Measurements from ENCODE around the gene ARID1B.
A peak's percentile ranks its signal among the peaks of the same experiment; 100 is the strongest.

The ARID1B gene

DNA sequence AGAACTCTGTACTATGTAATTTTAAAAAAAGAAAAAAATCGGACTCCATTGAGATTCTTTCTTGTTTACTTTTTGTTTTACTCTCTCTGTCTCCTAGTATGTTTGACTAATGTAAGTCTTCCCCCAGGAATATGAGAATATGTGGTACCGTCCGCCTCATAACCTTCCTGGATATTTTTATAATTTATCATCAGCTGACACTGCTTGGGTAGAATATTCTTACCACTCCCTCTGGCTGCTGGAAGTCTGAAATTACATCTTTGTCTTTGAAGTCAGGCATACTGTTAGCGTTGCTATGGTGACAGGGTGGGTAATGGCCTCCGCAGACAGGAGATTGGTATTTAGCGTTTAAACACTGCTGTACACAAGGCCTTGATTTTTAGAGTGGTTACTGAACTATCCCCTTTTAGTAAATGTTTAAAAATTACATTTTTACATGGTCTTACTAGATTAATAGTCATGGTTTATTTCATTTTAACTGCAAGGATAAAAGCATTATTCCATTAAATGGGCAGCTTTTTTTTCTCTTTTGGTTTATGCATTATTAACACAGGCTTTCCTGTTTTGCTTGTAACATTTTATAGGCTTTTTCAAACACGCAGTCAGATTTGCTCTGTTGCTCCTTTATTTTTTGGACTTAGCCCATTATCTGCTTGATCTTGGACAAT, 176.4 kb downstream of the ARID1B start:
- no peaks in the 10 kb centered on the region for H3K27me3 ChIP-seq (ENCODE audit: control insufficient read depth, insufficient read depth, low read length, poor library complexity, severe bottlenecking)
- peaks cover 24% of the 10 kb centered on the region for H3K4me1 ChIP-seq (ENCODE audit: control insufficient read depth, insufficient read depth, low read length)
- peak overlapping the region; percentile 78 for H3K27ac ChIP-seq (ENCODE audit: insufficient read depth, low read depth, low read length, poor library complexity, severe bottlenecking)
- 68% methylated on average over 6 to 7 of the region's 7 CpGs for WGBS, 2 experiments
- H3K36me3 ChIP-seq (ENCODE audit: control insufficient read depth, insufficient read depth, low read length): no peaks in the 10 kb centered on the region
- no peaks in the 10 kb centered on the region for H3K9me3 ChIP-seq (ENCODE audit: control insufficient read depth, low read length)
- H3K4me3 ChIP-seq (ENCODE audit: insufficient read depth, low read depth, low read length): no peak overlapping the region

DNA sequence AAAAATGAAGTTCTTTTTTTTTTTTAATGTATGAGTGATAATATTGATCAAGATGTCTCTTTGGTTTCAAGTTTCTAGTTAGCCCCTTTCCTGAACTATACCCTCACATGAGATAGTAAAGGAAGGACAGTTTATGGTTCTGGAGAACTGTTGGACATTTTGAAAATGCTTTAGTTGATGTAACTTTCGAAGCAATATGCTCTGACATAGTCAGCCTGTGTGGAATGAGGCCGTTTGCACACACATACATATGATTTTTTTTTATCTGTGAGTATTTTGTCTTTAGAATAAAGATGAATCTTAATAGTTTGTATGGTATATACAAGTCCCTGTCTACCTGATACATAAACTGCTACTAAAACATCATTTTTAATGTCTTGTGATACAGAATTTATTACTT, 177.0 kb downstream of the ARID1B start:
- peak overlapping the region; percentile 52 for H3K27ac ChIP-seq (ENCODE audit: insufficient read depth, low read depth, low read length, poor library complexity, severe bottlenecking)
- peaks cover 24% of the 10 kb centered on the region for H3K4me1 ChIP-seq (ENCODE audit: control insufficient read depth, insufficient read depth, low read length)
- H3K4me3 ChIP-seq (ENCODE audit: insufficient read depth, low read depth, low read length): no peak overlapping the region
- 100% methylated on average over 2 of the region's 2 CpGs; no CpG with 5 or more reads in 1 of the 2 experiments for WGBS, 2 experiments
- no peaks in the 10 kb centered on the region for H3K27me3 ChIP-seq (ENCODE audit: control insufficient read depth, insufficient read depth, low read length, poor library complexity, severe bottlenecking)
- no peaks in the 10 kb centered on the region for H3K9me3 ChIP-seq (ENCODE audit: control insufficient read depth, low read length)
- H3K36me3 ChIP-seq (ENCODE audit: control insufficient read depth, insufficient read depth, low read length): no peaks in the 10 kb centered on the region

DNA sequence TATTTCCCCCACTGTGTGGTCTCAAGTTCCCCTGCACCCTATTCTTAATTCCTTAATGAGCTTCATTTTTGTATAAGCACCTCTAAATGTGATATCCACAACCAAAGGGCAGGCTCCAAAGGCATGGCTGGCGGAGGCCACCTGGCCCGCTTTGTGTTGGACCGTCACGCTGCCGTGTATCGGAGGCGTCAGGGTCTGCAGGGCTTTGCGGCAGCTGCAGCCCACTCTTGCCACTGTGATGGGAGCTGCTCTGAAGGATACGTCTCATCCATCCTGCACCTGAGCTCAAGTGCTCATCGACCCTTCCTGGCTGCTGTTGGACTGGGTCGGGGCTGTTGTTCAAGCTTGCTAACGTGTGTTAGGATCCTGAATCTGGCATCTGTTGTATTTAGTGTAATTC, 177.6 kb downstream of the ARID1B start:
- no peak overlapping the region for H3K4me3 ChIP-seq (ENCODE audit: insufficient read depth, low read depth, low read length)
- H3K36me3 ChIP-seq (ENCODE audit: control insufficient read depth, insufficient read depth, low read length): no peaks in the 10 kb centered on the region
- H3K9me3 ChIP-seq (ENCODE audit: control insufficient read depth, low read length): no peaks in the 10 kb centered on the region
- H3K27ac ChIP-seq (ENCODE audit: insufficient read depth, low read depth, low read length, poor library complexity, severe bottlenecking): no peak overlapping the region
- 95 to 96% methylated on average over 12 of the region's 12 CpGs for WGBS, 2 experiments
- no peaks in the 10 kb centered on the region for H3K27me3 ChIP-seq (ENCODE audit: control insufficient read depth, insufficient read depth, low read length, poor library complexity, severe bottlenecking)
- peaks cover 24% of the 10 kb centered on the region for H3K4me1 ChIP-seq (ENCODE audit: control insufficient read depth, insufficient read depth, low read length)

DNA sequence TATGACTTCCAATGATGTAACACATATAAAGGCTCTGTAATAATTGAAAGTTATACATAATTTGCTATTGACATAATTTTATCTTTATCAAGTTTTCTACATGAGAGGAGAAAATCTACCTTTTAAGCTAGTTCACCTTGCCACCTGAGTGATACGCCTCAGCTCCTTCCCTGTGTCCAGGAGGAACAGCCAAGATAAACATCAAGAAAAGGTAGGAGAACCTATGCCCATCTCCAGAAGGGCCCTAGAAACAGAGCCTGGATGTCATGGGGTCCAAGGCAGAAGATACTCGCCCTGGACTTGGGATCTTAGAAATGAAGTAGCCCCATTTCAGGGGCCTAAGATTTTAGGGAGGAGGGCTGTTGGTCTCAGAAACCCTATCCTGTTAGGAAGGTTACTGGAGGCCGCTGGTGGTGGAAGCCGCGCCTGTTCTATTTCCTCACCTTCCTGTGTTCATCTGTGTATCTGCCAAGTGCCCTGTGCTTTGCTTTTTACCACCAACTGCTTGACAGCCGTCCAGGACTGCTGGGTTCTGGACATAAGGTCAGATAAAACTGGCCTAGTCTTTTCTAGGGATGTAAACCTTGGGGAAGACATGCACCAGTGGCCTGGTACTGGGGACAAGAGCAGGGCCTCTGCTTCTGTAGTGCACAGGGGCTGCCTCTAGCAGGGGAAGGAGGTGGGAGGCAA, 178.5 kb downstream of the ARID1B start:
- no peak overlapping the region for H3K27ac ChIP-seq (ENCODE audit: insufficient read depth, low read depth, low read length, poor library complexity, severe bottlenecking)
- H3K27me3 ChIP-seq (ENCODE audit: control insufficient read depth, insufficient read depth, low read length, poor library complexity, severe bottlenecking): no peaks in the 10 kb centered on the region
- WGBS, 2 experiments: 93 to 95% methylated on average over 6 of the region's 6 CpGs
- no peak overlapping the region for H3K4me3 ChIP-seq (ENCODE audit: insufficient read depth, low read depth, low read length)
- H3K9me3 ChIP-seq (ENCODE audit: control insufficient read depth, low read length): no peaks in the 10 kb centered on the region
- peaks cover 24% of the 10 kb centered on the region for H3K4me1 ChIP-seq (ENCODE audit: control insufficient read depth, insufficient read depth, low read length)
- no peaks in the 10 kb centered on the region for H3K36me3 ChIP-seq (ENCODE audit: control insufficient read depth, insufficient read depth, low read length)

DNA sequence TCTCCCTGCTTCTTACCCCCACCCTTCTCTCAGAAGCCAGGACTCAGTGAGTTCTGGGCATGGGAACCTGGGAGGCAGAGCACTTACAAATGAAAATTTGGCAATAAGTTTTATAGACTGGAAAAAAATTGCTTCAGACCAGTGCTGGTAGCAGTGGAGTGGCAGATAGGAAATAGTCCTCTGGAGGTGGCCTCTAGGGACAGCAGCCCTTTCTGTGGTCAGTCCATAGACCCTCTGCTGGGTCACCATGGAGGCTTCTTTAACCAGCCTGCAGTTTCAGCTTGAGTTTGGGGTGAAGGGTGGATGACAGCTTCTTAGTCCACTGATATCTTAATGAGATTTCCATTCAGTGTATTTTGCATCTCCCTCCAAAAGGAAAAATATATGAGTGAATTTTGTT, 179.1 kb downstream of the ARID1B start:
- Histone ChIP-seq H3K27ac (ENCODE audit: insufficient read depth, low read depth, low read length, poor library complexity, severe bottlenecking) (no peak overlapping the region), H3K27me3 (ENCODE audit: control insufficient read depth, insufficient read depth, low read length, poor library complexity, severe bottlenecking) (no peaks in the 10 kb centered on the region)

DNA sequence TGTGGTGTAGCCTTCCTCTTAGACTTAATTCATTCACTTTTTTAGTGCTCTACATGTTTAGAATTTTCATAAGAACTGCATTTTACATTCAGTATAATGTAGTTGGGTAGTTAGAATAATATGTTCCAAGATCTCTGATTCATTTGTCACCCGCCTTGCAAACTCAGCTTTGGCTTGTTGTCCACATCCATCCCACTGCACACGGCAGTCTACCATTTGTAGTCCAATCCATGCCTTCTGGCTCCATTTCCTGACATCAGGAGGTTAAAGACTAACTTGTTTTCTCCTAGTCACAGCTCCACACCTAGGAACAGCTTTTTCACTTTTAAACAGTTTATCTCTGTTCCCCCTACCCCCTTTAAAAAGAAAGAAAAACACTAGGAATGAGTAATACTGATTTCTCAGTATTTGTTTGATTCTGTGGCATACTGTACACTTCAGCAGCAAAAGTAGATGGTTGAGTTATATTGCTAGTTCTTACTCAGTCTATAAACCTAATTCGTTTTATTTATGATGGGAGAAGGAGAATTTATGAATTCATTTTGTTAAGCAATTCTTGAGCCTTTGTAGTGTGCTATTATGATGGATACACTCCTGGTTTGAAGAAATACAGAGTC, 180.9 kb downstream of the ARID1B start:
- H3K27me3 ChIP-seq (ENCODE audit: control insufficient read depth, insufficient read depth, low read length, poor library complexity, severe bottlenecking): no peaks in the 10 kb centered on the region
- H3K4me1 ChIP-seq (ENCODE audit: control insufficient read depth, insufficient read depth, low read length): peaks cover 14% of the 10 kb centered on the region
- no peak overlapping the region for H3K4me3 ChIP-seq (ENCODE audit: insufficient read depth, low read depth, low read length)
- H3K27ac ChIP-seq (ENCODE audit: insufficient read depth, low read depth, low read length, poor library complexity, severe bottlenecking): no peak overlapping the region
- no peaks in the 10 kb centered on the region for H3K36me3 ChIP-seq (ENCODE audit: control insufficient read depth, insufficient read depth, low read length)
- H3K9me3 ChIP-seq (ENCODE audit: control insufficient read depth, low read length): no peaks in the 10 kb centered on the region
- 93 to 95% methylated on average over 3 of the region's 3 CpGs for WGBS, 2 experiments

More for the DNA sequence above, 179.1 kb downstream of the ARID1B start:
- Histone ChIP-seq H3K9me3 (ENCODE audit: control insufficient read depth, low read length) (no peaks in the 10 kb centered on the region), H3K4me3 (ENCODE audit: insufficient read depth, low read depth, low read length) (no peak overlapping the region), H3K4me1 (ENCODE audit: control insufficient read depth, insufficient read depth, low read length) (peaks cover 24% of the 10 kb centered on the region), H3K36me3 (ENCODE audit: control insufficient read depth, insufficient read depth, low read length) (no peaks in the 10 kb centered on the region)

DNA sequence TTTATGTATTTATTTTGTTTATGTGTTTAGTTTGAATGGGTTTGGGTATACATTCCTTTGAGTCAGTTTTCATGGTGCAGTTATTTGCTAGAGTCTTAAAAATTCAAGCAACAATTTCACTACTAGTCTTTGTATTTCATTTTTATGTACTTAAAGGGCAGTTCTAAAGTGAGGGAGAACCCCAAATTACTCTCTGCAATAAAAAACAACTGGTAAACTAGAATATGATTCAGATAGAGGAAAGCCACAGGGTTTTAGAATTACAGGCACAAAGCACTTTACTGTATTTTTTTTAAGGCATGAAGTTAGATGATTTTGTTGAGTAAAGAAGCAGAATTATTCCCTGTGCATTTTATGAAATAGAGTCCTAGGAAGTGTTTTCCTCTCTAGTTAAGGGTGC, 183.3 kb downstream of the ARID1B start:
- Histone ChIP-seq H3K36me3 (ENCODE audit: control insufficient read depth, insufficient read depth, low read length) (no peaks in the 10 kb centered on the region), H3K27ac (ENCODE audit: insufficient read depth, low read depth, low read length, poor library complexity, severe bottlenecking) (no peak overlapping the region), H3K4me3 (ENCODE audit: insufficient read depth, low read depth, low read length) (no peak overlapping the region), H3K9me3 (ENCODE audit: control insufficient read depth, low read length) (no peaks in the 10 kb centered on the region), H3K27me3 (ENCODE audit: control insufficient read depth, insufficient read depth, low read length, poor library complexity, severe bottlenecking) (no peaks in the 10 kb centered on the region), H3K4me1 (ENCODE audit: control insufficient read depth, insufficient read depth, low read length) (peaks cover 7% of the 10 kb centered on the region)

DNA sequence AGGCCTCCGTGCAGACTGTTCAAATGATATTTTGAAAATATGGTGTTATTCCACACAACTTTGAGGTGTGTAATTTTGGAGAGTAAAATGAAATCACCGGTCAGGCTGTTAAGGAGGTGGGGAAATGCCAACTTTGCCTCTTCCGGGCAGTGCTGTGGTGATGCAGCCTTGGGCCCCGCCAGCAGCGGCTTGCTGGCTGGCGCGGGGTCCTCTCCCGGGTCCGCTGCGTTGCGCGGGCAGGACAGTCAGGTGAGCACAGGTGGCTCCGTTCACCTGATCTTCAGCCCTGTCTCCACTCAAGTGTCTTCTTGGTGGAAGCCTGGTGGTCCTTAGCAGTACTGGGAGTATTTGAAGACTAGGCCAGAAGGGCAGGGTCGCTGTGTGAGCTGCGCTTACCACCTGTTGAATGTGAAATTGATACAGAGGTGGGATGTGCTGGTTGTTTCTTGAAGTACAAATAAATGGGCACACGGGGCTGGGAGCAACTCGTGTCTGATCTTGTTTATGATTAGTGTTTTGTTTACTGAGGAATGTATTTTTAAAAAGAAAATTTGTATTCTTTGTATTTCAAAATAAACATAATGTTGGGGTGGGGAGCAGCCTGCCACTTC, 184.2 kb downstream of the ARID1B start:
- Histone ChIP-seq H3K9me3 (ENCODE audit: control insufficient read depth, low read length) (no peaks in the 10 kb centered on the region), H3K27ac (ENCODE audit: insufficient read depth, low read depth, low read length, poor library complexity, severe bottlenecking) (no peak overlapping the region), H3K36me3 (ENCODE audit: control insufficient read depth, insufficient read depth, low read length) (no peaks in the 10 kb centered on the region), H3K4me3 (ENCODE audit: insufficient read depth, low read depth, low read length) (no peak overlapping the region), H3K4me1 (ENCODE audit: control insufficient read depth, insufficient read depth, low read length) (peaks cover 7% of the 10 kb centered on the region), H3K27me3 (ENCODE audit: control insufficient read depth, insufficient read depth, low read length, poor library complexity, severe bottlenecking) (no peaks in the 10 kb centered on the region)
- 96% methylated on average over 17 of the region's 17 CpGs for WGBS, 2 experiments

DNA sequence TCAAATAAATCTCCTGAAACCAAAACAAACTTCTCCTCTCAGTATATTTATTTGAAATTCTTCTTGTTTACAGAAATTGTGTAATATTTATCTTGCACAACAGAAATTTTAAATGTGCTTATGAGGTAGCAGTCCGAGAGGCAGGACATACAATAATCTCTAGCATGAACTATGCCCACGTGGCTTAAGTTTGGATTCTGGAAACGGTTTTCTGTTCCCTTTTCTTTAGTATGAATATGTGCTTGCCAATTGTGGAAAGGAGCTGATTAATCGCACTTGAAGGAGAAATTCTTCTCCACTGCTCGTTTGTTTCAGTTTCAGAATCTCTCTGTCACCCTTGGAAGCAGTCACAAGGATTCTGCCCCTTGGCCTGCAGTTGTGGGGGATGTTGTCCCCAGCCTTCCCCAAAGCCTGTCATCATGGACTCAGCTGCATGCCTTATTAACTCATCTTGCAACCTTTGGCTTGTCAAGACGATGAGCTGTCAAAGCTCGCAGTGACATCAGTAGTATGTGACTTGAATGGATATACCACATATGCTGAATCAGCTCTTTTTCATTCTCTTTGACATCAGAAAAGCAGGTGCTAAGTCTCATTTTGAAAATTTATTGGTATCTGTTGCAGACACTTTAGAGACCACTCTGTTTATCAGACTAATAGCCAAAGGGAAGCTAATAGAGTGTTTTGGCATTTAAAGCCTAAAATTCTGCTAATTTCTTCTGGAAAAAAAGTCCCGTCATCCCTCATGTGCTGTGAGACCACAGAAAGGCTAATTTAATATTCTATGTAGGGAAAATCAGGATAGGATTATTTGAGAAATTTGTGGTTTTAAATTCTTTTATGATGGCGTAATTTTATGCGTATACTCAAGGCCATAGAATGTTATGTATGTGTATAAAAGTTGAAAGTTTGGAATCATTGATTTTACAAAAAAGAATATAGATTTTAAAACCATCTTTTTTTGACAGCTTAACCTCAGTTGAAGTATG, 186.8 kb downstream of the ARID1B start:
- Histone ChIP-seq H3K36me3 (ENCODE audit: control insufficient read depth, insufficient read depth, low read length) (no peaks in the 10 kb centered on the region), H3K27ac (ENCODE audit: insufficient read depth, low read depth, low read length, poor library complexity, severe bottlenecking) (peak overlapping the region; percentile 27), H3K4me3 (ENCODE audit: insufficient read depth, low read depth, low read length) (no peak overlapping the region), H3K9me3 (ENCODE audit: control insufficient read depth, low read length) (no peaks in the 10 kb centered on the region), H3K4me1 (ENCODE audit: control insufficient read depth, insufficient read depth, low read length) (peaks cover 7% of the 10 kb centered on the region), H3K27me3 (ENCODE audit: control insufficient read depth, insufficient read depth, low read length, poor library complexity, severe bottlenecking) (no peaks in the 10 kb centered on the region)
- 86 to 90% methylated on average over 10 of the region's 10 CpGs for WGBS, 2 experiments

Measured in ectodermal cell (in vitro differentiated cells).